ENCODE results near the gene UMAD1. TPM values are rescaled to one million over a fixed set of nuclear protein-coding genes. Genes with fewer than 3 reads are reported as not detected.
"Not testable (repeated sequence)": the region's sequence is repeated elsewhere in the genome, so short reads cannot be mapped to it uniquely, and the experiment has no call there.

Gene UMAD1
- total RNA-seq, 1 donor from 2014 or later: 6.9 TPM

GRCh38 chr7:7812112-7812511 is 171.6 kb downstream of the UMAD1 start:
- no peak overlapping the region for H3K27ac ChIP-seq
- intact Hi-C loops (cut with DNase I): no loop called here
- H3K4me3 ChIP-seq: no peak overlapping the region
- H3K36me3 ChIP-seq: no peaks in the 10 kb centered on the region
- DNase-seq (ENCODE audit: extremely low spot score in 2 of 2): no peak
- H3K9me3 ChIP-seq: no peaks in the 10 kb centered on the region
- TF ChIP-seq CTCF (IDR thresholded peaks at IDR 0.05) (no peak), POLR2A (IDR thresholded peaks at IDR 0.05) (no peak), POLR2AphosphoS5 (IDR thresholded peaks at IDR 0.05; ENCODE audit: insufficient read depth in 1 of 2, low read depth in 1 of 2) (no peak)
- H3K4me1 ChIP-seq: no peaks in the 10 kb centered on the region
- no peaks in the 10 kb centered on the region for H3K27me3 ChIP-seq

- Histone ChIP-seq H3K36me3 (no peaks in the 10 kb centered on the region), H3K4me1 (no peaks in the 10 kb centered on the region), H3K9me3 (no peaks in the 10 kb centered on the region), H3K27ac (no peak overlapping the region), H3K27me3 (no peaks in the 10 kb centered on the region), H3K4me3 (no peak overlapping the region)
- no peak for TF ChIP-seq CTCF (IDR thresholded peaks at IDR 0.05)
- no peak for TF ChIP-seq POLR2A (IDR thresholded peaks at IDR 0.05)
- no peak for TF ChIP-seq POLR2AphosphoS5 (IDR thresholded peaks at IDR 0.05; ENCODE audit: insufficient read depth in 1 of 2, low read depth in 1 of 2)
- DNase-seq (ENCODE audit: extremely low spot score in 2 of 2): no peak
- intact Hi-C loops (cut with DNase I): no loop called here
Measured at GRCh38 chr7:7815395-7815794, 174.8 kb downstream of the UMAD1 start.

GRCh38 chr7:7816084-7816483 is 175.5 kb downstream of the UMAD1 start:
- Histone ChIP-seq H3K4me1 (no peaks in the 10 kb centered on the region), H3K27me3 (no peaks in the 10 kb centered on the region), H3K36me3 (no peaks in the 10 kb centered on the region), H3K4me3 (no peak overlapping the region), H3K9me3 (no peaks in the 10 kb centered on the region), H3K27ac (no peak overlapping the region)
- no peak for DNase-seq (ENCODE audit: extremely low spot score in 2 of 2)
- intact Hi-C loops (cut with DNase I): no loop called here
- TF ChIP-seq CTCF (IDR thresholded peaks at IDR 0.05): no peak
- TF ChIP-seq POLR2AphosphoS5 (IDR thresholded peaks at IDR 0.05; ENCODE audit: insufficient read depth in 1 of 2, low read depth in 1 of 2): no peak
- TF ChIP-seq POLR2A (IDR thresholded peaks at IDR 0.05): no peak

GRCh38 chr7:7816816-7817536 is 176.4 kb downstream of the UMAD1 start:
- no peak for DNase-seq (ENCODE audit: extremely low spot score in 2 of 2)
- no peaks in the 10 kb centered on the region for H3K36me3 ChIP-seq
- no peak overlapping the region for H3K27ac ChIP-seq
- intact Hi-C loops (cut with DNase I): no loop called here
- H3K27me3 ChIP-seq: no peaks in the 10 kb centered on the region
- H3K4me1 ChIP-seq: no peaks in the 10 kb centered on the region
- no peak overlapping the region for H3K4me3 ChIP-seq
- no peak for TF ChIP-seq POLR2A (IDR thresholded peaks at IDR 0.05)
- no peak for TF ChIP-seq CTCF (IDR thresholded peaks at IDR 0.05)
- TF ChIP-seq POLR2AphosphoS5 (IDR thresholded peaks at IDR 0.05; ENCODE audit: insufficient read depth in 1 of 2, low read depth in 1 of 2): no peak
- no peaks in the 10 kb centered on the region for H3K9me3 ChIP-seq

GRCh38 chr7:7817748-7818147 is 177.2 kb downstream of the UMAD1 start:
- Histone ChIP-seq H3K36me3 (no peaks in the 10 kb centered on the region), H3K27ac (no peak overlapping the region), H3K9me3 (no peaks in the 10 kb centered on the region), H3K4me3 (no peak overlapping the region), H3K4me1 (no peaks in the 10 kb centered on the region), H3K27me3 (no peaks in the 10 kb centered on the region)
- no peak for DNase-seq (ENCODE audit: extremely low spot score in 2 of 2)
- TF ChIP-seq POLR2AphosphoS5 (IDR thresholded peaks at IDR 0.05; ENCODE audit: insufficient read depth in 1 of 2, low read depth in 1 of 2) (no peak), POLR2A (IDR thresholded peaks at IDR 0.05) (no peak), CTCF (IDR thresholded peaks at IDR 0.05) (no peak)
- intact Hi-C loops (cut with DNase I): no loop called here

GRCh38 chr7:7818179-7818578 is 177.6 kb downstream of the UMAD1 start:
- DNase-seq (ENCODE audit: extremely low spot score in 2 of 2); H3K27me3 ChIP-seq; H3K27ac ChIP-seq; intact Hi-C loops (cut with DNase I); H3K4me1 ChIP-seq; H3K9me3 ChIP-seq; H3K36me3 ChIP-seq; H3K4me3 ChIP-seq: not testable (repeated sequence)

Data from vagina (tissue), 2 donors.